ENCODE results near the gene CDC42.

The CDC42 gene

GRCh38 chr1:22018583-22019559 lies 33.6 kb upstream of the CDC42 start:
- DNase-seq = no peak
- no peak overlapping the region for H3K4me3 ChIP-seq (ENCODE audit: low read depth, low read length)
- H3K27me3 ChIP-seq (ENCODE audit: insufficient read depth, low read depth, severe bottlenecking) = no peaks in the 10 kb centered on the region
- peak; percentile 21; the same call in 1 of the 2 replicates for TF ChIP-seq CTCF (IDR thresholded peaks at IDR 0.05; ENCODE audit: low read depth, low read length)
- no peaks in the 10 kb centered on the region for H3K9me3 ChIP-seq (ENCODE audit: severe bottlenecking)
- H3K36me3 ChIP-seq = no peaks in the 10 kb centered on the region
- no peak overlapping the region for H3K27ac ChIP-seq

GRCh38 chr1:22021061-22021460 lies 31.4 kb upstream of the CDC42 start:
- TF ChIP-seq CTCF (IDR thresholded peaks at IDR 0.05; ENCODE audit: low read depth, low read length) = no peak
- Histone ChIP-seq H3K9me3 (ENCODE audit: severe bottlenecking) (no peaks in the 10 kb centered on the region), H3K27ac (no peak overlapping the region), H3K27me3 (ENCODE audit: insufficient read depth, low read depth, severe bottlenecking) (no peaks in the 10 kb centered on the region), H3K4me3 (ENCODE audit: low read depth, low read length) (no peak overlapping the region), H3K36me3 (peaks cover 4% of the 10 kb centered on the region)
- DNase-seq = no peak

GRCh38 chr1:22024485-22025367 lies 27.8 kb upstream of the CDC42 start:
- Histone ChIP-seq H3K27ac (peak overlapping the region; percentile 99), H3K4me3 (ENCODE audit: low read depth, low read length) (peak overlapping the region; percentile 100), H3K36me3 (peaks cover 4% of the 10 kb centered on the region), H3K9me3 (ENCODE audit: severe bottlenecking) (no peaks in the 10 kb centered on the region), H3K27me3 (ENCODE audit: insufficient read depth, low read depth, severe bottlenecking) (no peaks in the 10 kb centered on the region)
- peak; percentile 88 for DNase-seq
- no peak for TF ChIP-seq CTCF (IDR thresholded peaks at IDR 0.05; ENCODE audit: low read depth, low read length)

- no peak for TF ChIP-seq CTCF (IDR thresholded peaks at IDR 0.05; ENCODE audit: low read depth, low read length)
- H3K27me3 ChIP-seq (ENCODE audit: insufficient read depth, low read depth, severe bottlenecking) = no peaks in the 10 kb centered on the region
- H3K27ac ChIP-seq = peak overlapping the region; percentile 99
- DNase-seq = peak; percentile 92
- peak overlapping the region; percentile 100 for H3K4me3 ChIP-seq (ENCODE audit: low read depth, low read length)
- H3K9me3 ChIP-seq (ENCODE audit: severe bottlenecking) = no peaks in the 10 kb centered on the region
- peaks cover 4% of the 10 kb centered on the region for H3K36me3 ChIP-seq
Observed at GRCh38 chr1:22025368-22026155, 26.9 kb upstream of the CDC42 start.

- TF ChIP-seq CTCF (IDR thresholded peaks at IDR 0.05; ENCODE audit: low read depth, low read length) = no peak
Observed at GRCh38 chr1:22026924-22027289, 25.6 kb upstream of the CDC42 start.

More at GRCh38 chr1:22026924-22027289, 25.6 kb upstream of the CDC42 start:
- no peak overlapping the region for H3K27ac ChIP-seq
- peaks cover 7% of the 10 kb centered on the region for H3K36me3 ChIP-seq
- DNase-seq = no peak
- no peaks in the 10 kb centered on the region for H3K9me3 ChIP-seq (ENCODE audit: severe bottlenecking)
- H3K27me3 ChIP-seq (ENCODE audit: insufficient read depth, low read depth, severe bottlenecking) = no peaks in the 10 kb centered on the region
- H3K4me3 ChIP-seq (ENCODE audit: low read depth, low read length) = no peak overlapping the region
